GM18519 (cell line): ENCODE results near the gene DDX25.

ENCODE experiments used
- ATAC-seq: cut with Tn5 transposase; IDR thresholded peaks from one replicate; pipeline ENCODE4 v1.9.1; 2021; ENCODE audit warnings: mild to moderate bottlenecking, moderate library complexity; ENCODE audit not compliant: unreplicated experiment, low FRiP score

The DDX25 gene

DNA sequence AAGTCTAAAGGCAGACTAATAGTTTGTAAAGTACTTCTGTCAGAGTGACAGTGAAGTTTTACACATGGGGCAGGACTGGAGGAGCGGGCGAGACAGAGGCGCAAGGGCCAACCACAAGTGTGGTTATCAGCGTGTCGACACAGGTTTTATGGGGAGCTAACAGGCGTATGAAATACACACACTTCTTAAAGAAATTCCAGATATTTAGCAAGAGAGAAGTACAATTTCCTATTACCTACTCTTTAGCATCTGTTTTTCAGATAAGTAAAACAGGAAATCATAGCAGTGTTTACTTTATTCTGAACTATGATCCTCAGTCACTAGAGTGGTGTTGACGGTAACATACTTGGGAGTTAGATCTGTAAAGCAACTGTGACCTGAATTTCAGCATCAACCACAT is 64.0 kb downstream of the DDX25 start:
- no peak for ATAC-seq

DNA sequence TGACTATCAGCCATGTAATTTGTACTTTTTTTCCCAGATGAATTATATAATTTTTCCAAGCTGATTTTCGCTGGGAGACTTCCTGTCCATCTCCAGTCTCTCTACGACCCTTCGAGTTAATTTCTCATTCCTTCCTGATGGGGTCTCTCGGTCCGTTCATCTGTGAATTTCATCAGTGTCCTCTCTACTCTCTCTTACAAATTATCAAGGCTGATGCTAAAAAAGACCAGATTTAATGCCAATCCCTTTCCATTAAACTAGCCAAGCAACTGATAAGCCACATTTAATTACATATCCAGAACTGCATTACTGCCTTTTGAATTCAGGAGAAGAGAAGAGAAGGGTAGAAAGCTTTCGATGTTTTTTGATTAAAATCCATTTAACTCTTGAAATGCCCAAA is 67.3 kb downstream of the DDX25 start:
- ATAC-seq: no peak

DNA sequence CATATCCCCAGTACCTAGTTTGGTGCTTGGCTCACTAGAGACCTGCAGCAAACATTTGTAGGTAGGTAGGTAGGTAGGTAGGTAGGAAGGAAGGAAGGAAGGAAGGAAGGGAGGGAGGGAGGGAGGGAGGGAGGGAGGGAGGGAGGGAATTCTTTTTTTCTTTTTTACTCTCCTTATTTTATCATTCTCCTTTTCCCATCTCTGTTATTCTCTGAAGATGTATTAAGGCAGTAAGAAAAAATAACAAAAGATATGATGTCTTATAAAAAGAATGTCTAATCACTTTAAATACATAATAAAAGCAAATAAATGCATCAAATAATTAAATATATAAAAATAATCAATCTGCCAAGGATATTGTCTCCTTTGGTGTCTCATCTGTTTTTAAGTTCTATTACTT is 70.0 kb downstream of the DDX25 start:
- ATAC-seq: no peak

DNA sequence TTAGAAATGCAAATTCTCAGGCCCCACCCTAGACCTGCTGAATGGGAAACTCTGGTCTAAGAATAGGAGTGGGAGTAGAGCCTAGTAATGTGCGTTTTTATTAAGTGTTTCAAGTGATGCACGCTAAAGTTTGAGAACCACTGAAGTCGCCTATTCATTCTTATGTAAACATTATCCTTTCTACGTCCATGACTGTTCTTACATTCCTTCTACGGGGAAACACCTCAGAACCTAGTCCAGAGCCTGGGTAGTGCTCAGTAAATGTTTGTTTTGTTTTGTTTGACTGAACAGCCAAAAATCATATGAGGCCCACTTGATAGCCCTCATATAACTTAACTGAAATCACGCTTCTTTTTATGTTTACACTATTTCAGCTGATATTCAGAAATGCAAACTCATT is 71.3 kb downstream of the DDX25 start:
- ATAC-seq: no peak

DNA sequence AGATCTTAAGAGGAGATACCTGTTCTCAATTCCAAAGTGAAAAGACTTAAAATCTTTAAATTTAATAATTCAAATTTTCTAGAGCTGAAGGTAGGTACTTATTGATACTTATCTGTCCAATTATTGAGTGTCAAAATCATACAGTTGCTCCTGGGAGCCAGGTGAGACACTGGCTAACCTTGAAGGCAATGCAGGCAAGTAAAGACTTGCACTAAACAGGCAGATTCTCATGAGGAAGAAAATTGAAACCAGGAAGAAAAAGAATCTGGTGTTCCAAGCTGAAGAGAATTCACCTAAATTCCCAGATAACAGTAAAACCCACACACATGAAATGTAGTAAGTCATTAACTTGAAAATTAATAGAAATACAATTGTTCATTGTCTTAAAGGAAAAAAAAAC is 71.8 kb downstream of the DDX25 start:
- no peak for ATAC-seq

DNA sequence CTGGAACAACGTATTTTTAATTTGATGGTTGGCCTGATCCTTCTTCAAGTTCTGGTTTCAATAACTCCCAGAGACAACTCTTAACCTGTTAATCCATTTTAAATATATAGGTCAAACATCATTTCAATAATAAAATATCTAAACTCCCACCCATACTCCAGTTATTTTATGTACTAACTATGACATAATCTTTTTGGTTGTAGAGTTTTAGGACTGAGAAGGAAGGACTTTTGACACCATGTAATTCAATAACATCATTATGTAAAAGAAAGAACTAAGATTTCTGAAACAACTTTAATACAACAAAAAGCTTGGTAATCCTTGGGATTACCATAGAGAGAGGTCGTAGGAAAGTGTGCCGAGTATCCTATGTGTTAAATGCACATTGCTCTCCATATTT is 73.0 kb downstream of the DDX25 start:
- no peak for ATAC-seq

DNA sequence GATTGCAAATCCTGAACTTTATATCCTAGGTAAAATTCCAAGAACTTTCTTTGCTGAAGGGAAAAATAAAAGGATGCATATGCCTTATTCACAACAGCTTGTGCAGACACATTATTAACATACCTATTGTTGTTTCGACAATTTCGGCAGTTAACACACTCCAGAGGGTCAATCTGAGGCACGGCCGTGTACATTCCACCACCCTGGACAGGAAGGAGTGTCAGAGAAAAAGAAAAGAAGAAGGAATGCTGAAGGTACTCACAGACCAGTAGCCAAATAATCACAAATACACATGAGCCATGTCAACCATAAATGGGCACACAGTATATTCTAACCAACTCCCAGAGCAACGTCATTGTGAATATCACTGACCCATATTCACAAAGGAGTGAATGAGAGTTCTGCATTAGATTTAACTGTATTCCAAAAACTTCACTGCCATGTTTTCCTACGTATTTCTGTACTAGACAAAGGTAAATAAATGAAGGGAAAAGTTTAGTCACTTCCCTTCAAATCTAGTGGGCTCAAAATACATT is 73.9 kb downstream of the DDX25 start:
- ATAC-seq: no peak
